SW 1271 (cell line): ENCODE measurements around the gene MIDN.

Source experiments
- DNase-seq, 2 experiments: peaks; one replicate each; lab custom pipeline; 2025; lab: John Stamatoyannopoulos, UW

The MIDN gene

GRCh38 chr19:1233115-1233667, 15.2 kb upstream of the MIDN start:
- DNase-seq, result no peak

- no peak for DNase-seq
These were observed 14.1 kb upstream of the MIDN start for GRCh38 chr19:1234051-1234954.

- DNase-seq, result no peak
These were observed 13.4 kb upstream of the MIDN start for GRCh38 chr19:1234955-1235380.

GRCh38 chr19:1235625-1236538, 12.5 kb upstream of the MIDN start:
- no peak for DNase-seq

- no peak for DNase-seq
These were observed 11.8 kb upstream of the MIDN start for GRCh38 chr19:1236576-1236975.

- DNase-seq, result no peak
These were observed 11.2 kb upstream of the MIDN start for GRCh38 chr19:1237027-1237659.

GRCh38 chr19:1237754-1238368, 10.5 kb upstream of the MIDN start, which contains the start of gene CBARP:
Gene CBARP, minus strand, starts transcription at chr19:1238005. Its CDS starts 1,905 bp downstream, at chr19:1236100.
- no peak for DNase-seq

GRCh38 chr19:1238369-1239303, 9.7 kb upstream of the MIDN start:
- DNase-seq, result no peak

GRCh38 chr19:1239420-1239795, 9.0 kb upstream of the MIDN start:
- no peak for DNase-seq

- peak; percentile 61 to 79 for DNase-seq
These were observed 8.3 kb upstream of the MIDN start for GRCh38 chr19:1239796-1240737.

GRCh38 chr19:1240925-1241324, 7.5 kb upstream of the MIDN start:
- no peak for DNase-seq

GRCh38 chr19:1241417-1242095, 6.8 kb upstream of the MIDN start, which contains the start of gene ATP5F1D:
Gene ATP5F1D, plus strand, starts transcription at chr19:1241751. Its CDS starts 100 bp downstream, at chr19:1241851.
- peak; percentile 84 to 90 for DNase-seq

- peak; percentile 64 to 70 for DNase-seq
These were observed 4.4 kb upstream of the MIDN start for GRCh38 chr19:1243768-1244692.

GRCh38 chr19:1244693-1245451, 3.5 kb upstream of the MIDN start:
- peak in 1 of 2 experiments; percentile 28 for DNase-seq

- no peak for DNase-seq
These were observed 2.7 kb upstream of the MIDN start for GRCh38 chr19:1245494-1246264.
